T-cell (primary cell): ENCODE data around the gene PRDM16. TPM values are rescaled to one million over a fixed set of nuclear protein-coding genes. Genes with fewer than 3 reads are reported as not detected.

Experiments used
- ATAC-seq, 4 experiments: fragments of 200-7000 bp in 3 of 4; fragments of 150-1000 bp in 1 of 4; cut with Tn5 transposase; replicated peaks in 1 of 4; 1 replicate in 3 of 4; 2 replicates in 1 of 4; pipeline ENCODE4 v1.10.0; 2021; ENCODE audit warnings: moderate library complexity in 3 of 4, mild to moderate bottlenecking in 2 of 4, moderate number of reproducible peaks in 1 of 4
- CTCF ChIA-PET, 2 donors: fragments of 300-600 bp; sonication (Branson Sonifier 250); formaldehyde crosslinking; loops; one replicate each; lab custom pipeline; 2022; ENCODE audit warnings: antibody characterized with exemption in 2 of 2; lab: Charles Lee
- POLR2A ChIA-PET, 2 donors: fragments of 300-600 bp; sonication (Branson Sonifier 250); formaldehyde crosslinking; loops; one replicate each; lab custom pipeline; 2022; ENCODE audit warnings: antibody characterized with exemption in 2 of 2; lab: Charles Lee
- DNase-seq, 35 experiments: peaks; one replicate each; pipeline versions ENCODE4 v3.0.0 to v3.0.0-alpha.2; 2013 to 2023
- H3K27ac ChIP-seq: one replicate; pipeline ENCODE4 v1.5.1; 2013; ENCODE audit warnings: low read length
- H3K27me3 ChIP-seq, 2 experiments: replicated peaks in 1 of 2; 1 replicate in 1 of 2; 2 replicates in 1 of 2; pipeline versions ENCODE4 v1.6.1 to v1.7.0; 2013; ENCODE audit warnings: low read length in 1 of 2, mixed read lengths in 1 of 2; ENCODE audit not compliant: control insufficient read depth in 2 of 2, insufficient read depth in 2 of 2; ENCODE audit errors: extremely low read depth in 1 of 2
- H3K36me3 ChIP-seq, 2 donors: 1 replicate in 1 of 2; 2 replicates in 1 of 2; pipeline versions ENCODE4 v1.6.1 to v1.7.0; 2013; ENCODE audit warnings: low read length in 1 of 2; ENCODE audit not compliant: control insufficient read depth in 2 of 2, insufficient read depth in 1 of 2; ENCODE audit errors: extremely low read depth in 1 of 2
- H3K4me1 ChIP-seq, 2 experiments: 1 replicate in 1 of 2; 2 replicates in 1 of 2; pipeline versions ENCODE4 v1.6.1 to v1.7.0; 2013; ENCODE audit warnings: low read length in 2 of 2, mixed read lengths in 1 of 2; ENCODE audit not compliant: insufficient read depth in 2 of 2, control insufficient read depth in 1 of 2; ENCODE audit errors: extremely low read depth in 1 of 2
- H3K4me3 ChIP-seq, 2 donors: 1 replicate in 1 of 2; 2 replicates in 1 of 2; pipeline versions ENCODE4 v1.5.1 to v1.7.0; 2013; ENCODE audit warnings: mild to moderate bottlenecking in 2 of 2, low read length in 1 of 2, moderate library complexity in 1 of 2; ENCODE audit not compliant: control insufficient read depth in 1 of 2; ENCODE audit errors: extremely low read depth in 1 of 2
- H3K9me3 ChIP-seq: 2 replicates; pipeline ENCODE4 v1.7.0; 2013
- H3K27ac Mint-ChIP-seq, 2 donors: one replicate each; pipeline ENCODE4 v1.8.0; 2020 to 2021; ENCODE audit warnings: mild to moderate bottlenecking in 2 of 2, mixed read lengths in 2 of 2
- H3K27me3 Mint-ChIP-seq, 2 donors: one replicate each; pipeline ENCODE4 v1.8.0; 2021 to 2022; ENCODE audit warnings: mixed read lengths in 2 of 2
- H3K36me3 Mint-ChIP-seq: one replicate; pipeline ENCODE4 v1.8.0; 2021; ENCODE audit warnings: mixed read lengths
- H3K4me1 Mint-ChIP-seq, 3 donors: one replicate each; pipeline ENCODE4 v1.8.0; 2020 to 2022; ENCODE audit warnings: mixed read lengths in 3 of 3, mild to moderate bottlenecking in 1 of 3
- H3K4me3 Mint-ChIP-seq, 3 donors: one replicate each; pipeline ENCODE4 v1.8.0; 2020 to 2022; ENCODE audit warnings: mild to moderate bottlenecking in 3 of 3, mixed read lengths in 3 of 3, moderate library complexity in 3 of 3
- H3K9me3 Mint-ChIP-seq, 3 donors: one replicate each; pipeline ENCODE4 v1.8.0; 2020 to 2022; ENCODE audit warnings: mixed read lengths in 3 of 3
- WGBS: methylation state at CpG from one replicate; pipeline ENCODE4 v1.1.5; 2013; ENCODE audit warnings: missing lambda C conversion rate; ENCODE audit not compliant: insufficient coverage; 5-methylcytosine and 5-hydroxymethylcytosine counted together
- total RNA-seq, 35 experiments: library from RNA in 6 of 35; stranded (reverse) in 6 of 35; fragments of 120-200 nt in 1 of 35; gene quantifications; one replicate each; pipeline versions ENCODE4 v1.2.1 to v1.2.4 and lab custom pipeline; 2013 to 2026

PRDM16 gene
- total RNA-seq, 5 donors from 2014 or later (not counting 1 experiment from before 2014, with no cell fraction given) = 0.15 to 0.70 (median 0.24) TPM; not detected in 1

DNA sequence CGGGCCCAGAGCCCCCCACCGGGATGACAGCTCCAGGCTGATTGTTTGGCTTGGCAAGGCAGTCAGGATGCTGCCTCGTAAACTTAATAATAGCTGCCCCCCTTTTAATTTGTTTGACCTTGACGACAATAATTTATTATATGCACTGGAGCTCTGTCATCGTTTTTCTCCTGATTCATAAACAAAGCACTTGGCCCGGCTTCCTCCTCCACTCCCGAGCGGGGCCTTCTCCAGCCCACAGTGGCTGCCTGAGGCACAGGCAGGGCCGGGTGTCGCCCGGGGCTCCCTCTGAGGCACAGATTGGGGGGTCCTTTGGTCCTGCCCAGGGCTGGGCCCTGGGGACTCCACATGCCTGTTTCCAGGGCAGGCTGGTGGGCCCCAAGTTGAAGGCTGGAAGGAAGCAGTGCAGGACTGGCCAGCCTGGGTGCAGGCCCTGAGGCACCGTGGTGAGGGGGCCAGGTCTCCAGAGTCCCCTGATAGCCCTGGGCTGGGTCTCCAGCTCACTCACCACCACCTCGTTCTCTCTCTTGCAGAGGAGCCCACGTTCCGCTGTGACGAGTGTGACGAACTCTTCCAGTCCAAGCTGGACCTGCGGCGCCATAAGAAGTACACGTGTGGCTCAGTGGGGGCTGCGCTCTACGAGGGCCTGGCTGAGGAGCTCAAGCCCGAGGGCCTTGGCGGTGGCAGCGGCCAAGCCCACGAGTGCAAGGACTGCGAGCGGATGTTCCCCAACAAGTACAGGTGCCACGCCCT is 333.4 kb downstream of the PRDM16 start:
- 74% methylated on average over 26 of the region's 29 CpGs for WGBS
- H3K4me1 ChIP-seq = no peaks in the 10 kb centered on the region
- Mint-ChIP-seq H3K4me3 (no peak overlapping the region), H3K27ac (no peak overlapping the region), H3K9me3 (no peaks in the 10 kb centered on the region), H3K4me1 (no peaks in the 10 kb centered on the region), H3K36me3 (no peaks in the 10 kb centered on the region), H3K27me3 (peaks cover 10% of the 10 kb centered on the region in 2 donors)
- peaks cover 0 to 16% of the 10 kb centered on the region in 2 experiments for H3K27me3 ChIP-seq
- no peak for ATAC-seq
- no peaks in the 10 kb centered on the region for H3K9me3 ChIP-seq
- H3K36me3 ChIP-seq = no peaks in the 10 kb centered on the region
- ChIA-PET POLR2A (no interaction called here), CTCF (no interaction called here)
- H3K27ac ChIP-seq = no peak overlapping the region
- no peak overlapping the region for H3K4me3 ChIP-seq
- DNase-seq = no peak

DNA sequence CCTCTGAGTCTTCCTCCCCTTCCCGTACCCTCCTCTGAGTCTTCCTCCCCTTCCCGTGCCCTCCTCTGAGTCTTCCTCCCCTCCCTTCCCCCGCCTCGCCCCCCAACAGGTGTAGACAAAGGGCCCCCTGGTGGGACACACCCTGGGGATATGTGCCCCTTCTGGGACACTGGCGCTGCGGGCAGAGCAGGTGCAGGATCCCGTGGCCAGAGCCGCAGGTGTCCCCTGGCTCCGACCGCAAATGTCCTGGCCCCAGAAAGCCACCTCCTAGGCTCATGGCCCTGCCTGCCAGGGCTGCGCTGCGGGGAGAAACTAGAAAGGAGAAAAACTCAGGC is 334.0 kb downstream of the PRDM16 start:
- no peak for DNase-seq
- Mint-ChIP-seq H3K27ac (no peak overlapping the region), H3K4me1 (no peaks in the 10 kb centered on the region), H3K27me3 (peaks cover 5 to 10% of the 10 kb centered on the region in 2 donors), H3K36me3 (no peaks in the 10 kb centered on the region), H3K9me3 (no peaks in the 10 kb centered on the region), H3K4me3 (no peak overlapping the region)
- Histone ChIP-seq H3K27me3 (peaks cover 0 to 15% of the 10 kb centered on the region in 2 experiments), H3K36me3 (no peaks in the 10 kb centered on the region), H3K27ac (no peak overlapping the region), H3K4me1 (no peaks in the 10 kb centered on the region), H3K9me3 (no peaks in the 10 kb centered on the region), H3K4me3 (no peak overlapping the region)
- WGBS = 82% methylated on average over 11 of the region's 12 CpGs
- ATAC-seq = no peak
- POLR2A ChIA-PET = no interaction called here
- CTCF ChIA-PET = no interaction called here

DNA sequence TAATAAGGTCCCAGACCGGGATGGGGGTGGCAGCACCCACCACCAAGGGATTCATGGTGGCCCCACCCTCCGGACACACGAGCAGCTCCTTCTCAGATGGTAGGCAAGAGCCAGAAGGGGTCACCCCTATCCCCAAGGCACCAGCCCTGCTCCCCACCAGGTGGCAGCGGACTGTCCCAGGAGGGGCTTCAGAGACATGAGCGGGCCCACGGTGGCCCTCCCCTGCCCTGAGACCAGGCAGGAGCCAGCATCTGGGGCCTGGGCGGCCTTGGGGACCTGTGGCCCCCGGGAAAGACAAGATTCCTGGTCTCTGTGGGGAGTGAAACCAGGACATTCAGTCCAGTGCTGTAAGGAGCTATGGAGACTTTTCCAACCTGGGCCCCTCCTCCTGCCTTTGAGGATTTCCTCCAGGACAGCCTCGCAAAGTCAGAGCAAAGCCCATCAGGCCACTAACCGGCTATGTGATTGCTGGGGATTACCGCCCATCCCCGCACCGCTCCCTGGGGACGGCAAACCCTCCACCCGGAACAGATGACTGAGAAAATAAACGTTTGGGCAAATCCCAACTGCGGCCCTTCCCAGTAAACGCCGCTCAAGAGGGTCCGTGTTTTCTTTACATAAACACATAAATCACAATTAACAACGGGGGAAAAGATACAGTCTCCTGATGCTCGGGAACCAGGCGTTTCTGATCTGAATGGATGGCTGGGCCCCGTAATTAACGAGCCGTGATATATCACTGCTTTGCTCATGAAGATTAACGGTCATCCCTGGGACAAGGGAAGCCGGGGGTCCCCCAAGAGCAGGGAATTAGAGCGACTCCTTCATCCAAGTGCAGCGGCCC is 334.6 kb downstream of the PRDM16 start:
- no peak for DNase-seq
- ATAC-seq = no peak
- no peak overlapping the region for H3K4me3 Mint-ChIP-seq
- H3K4me1 ChIP-seq = no peaks in the 10 kb centered on the region
- H3K36me3 Mint-ChIP-seq = no peaks in the 10 kb centered on the region
- WGBS = 85% methylated on average over 24 of the region's 30 CpGs
- CTCF ChIA-PET = no interaction called here
- no peaks in the 10 kb centered on the region for H3K4me1 Mint-ChIP-seq
- H3K4me3 ChIP-seq = no peak overlapping the region
- no peak overlapping the region for H3K27ac ChIP-seq
- H3K36me3 ChIP-seq = no peaks in the 10 kb centered on the region
- H3K9me3 ChIP-seq = no peaks in the 10 kb centered on the region
- POLR2A ChIA-PET = no interaction called here
- peaks cover 2 to 4% of the 10 kb centered on the region in 2 donors for H3K27me3 Mint-ChIP-seq
- no peaks in the 10 kb centered on the region for H3K9me3 Mint-ChIP-seq
- H3K27ac Mint-ChIP-seq = no peak overlapping the region
- H3K27me3 ChIP-seq = peaks cover 0 to 15% of the 10 kb centered on the region in 2 experiments

DNA sequence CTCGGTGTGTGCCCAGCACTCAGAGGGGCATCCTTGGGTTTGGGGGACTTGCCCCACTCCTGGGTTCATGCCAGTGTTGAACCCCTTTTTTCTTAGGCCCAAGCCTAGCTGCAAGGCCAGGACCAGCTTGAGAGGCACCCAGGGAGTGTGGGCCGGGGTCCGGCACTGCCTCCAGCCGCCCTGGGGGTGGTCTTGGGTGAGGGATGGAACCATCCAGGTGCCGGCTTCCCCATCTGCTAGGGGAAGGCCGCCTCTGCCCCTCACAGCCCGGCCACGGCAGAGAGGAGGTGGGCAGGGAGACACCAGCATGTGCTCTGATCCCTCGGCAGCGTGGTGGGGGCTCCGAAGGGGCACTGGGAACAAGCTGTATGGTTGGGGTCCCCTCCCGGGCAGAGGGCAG is 335.3 kb downstream of the PRDM16 start:
- Mint-ChIP-seq H3K27ac (no peak overlapping the region), H3K4me1 (no peaks in the 10 kb centered on the region), H3K4me3 (no peak overlapping the region), H3K9me3 (no peaks in the 10 kb centered on the region), H3K36me3 (no peaks in the 10 kb centered on the region), H3K27me3 (peaks cover 0 to 3% of the 10 kb centered on the region in 2 donors)
- H3K36me3 ChIP-seq = no peaks in the 10 kb centered on the region
- no peaks in the 10 kb centered on the region for H3K4me1 ChIP-seq
- H3K4me3 ChIP-seq = no peak overlapping the region
- ATAC-seq (no peak), DNase-seq (no peak)
- H3K9me3 ChIP-seq = no peaks in the 10 kb centered on the region
- POLR2A ChIA-PET = no interaction called here
- CTCF ChIA-PET = no interaction called here
- H3K27me3 ChIP-seq = peaks cover 0 to 15% of the 10 kb centered on the region in 2 experiments
- WGBS = 79% methylated on average over 12 of the region's 12 CpGs
- no peak overlapping the region for H3K27ac ChIP-seq

DNA sequence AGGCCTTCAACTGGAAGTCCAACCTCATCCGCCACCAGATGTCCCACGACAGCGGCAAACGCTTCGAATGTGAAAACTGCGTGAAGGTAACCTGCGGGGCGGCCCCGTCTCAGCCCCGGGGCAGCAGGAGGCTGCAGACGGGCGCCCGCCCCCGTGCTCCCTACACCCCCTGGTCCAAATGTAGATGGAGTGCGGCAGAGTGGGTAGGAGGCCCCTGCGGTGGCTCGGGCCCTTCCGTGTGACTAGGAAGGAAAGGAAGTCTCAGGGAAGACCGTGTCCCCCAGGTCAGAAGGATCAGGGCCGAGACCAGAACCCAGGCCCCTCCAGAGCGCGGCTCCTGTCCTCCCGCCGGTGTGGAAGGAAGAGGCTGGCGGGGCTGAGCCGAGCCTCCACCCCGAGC is 335.8 kb downstream of the PRDM16 start:
- no peak for DNase-seq
- Mint-ChIP-seq H3K27me3 (peaks cover 0 to 3% of the 10 kb centered on the region in 2 donors), H3K4me1 (no peaks in the 10 kb centered on the region), H3K4me3 (no peak overlapping the region), H3K27ac (no peak overlapping the region), H3K36me3 (no peaks in the 10 kb centered on the region), H3K9me3 (no peaks in the 10 kb centered on the region)
- H3K9me3 ChIP-seq = no peaks in the 10 kb centered on the region
- no peak overlapping the region for H3K27ac ChIP-seq
- no peak overlapping the region for H3K4me3 ChIP-seq
- CTCF ChIA-PET = no interaction called here
- H3K4me1 ChIP-seq = no peaks in the 10 kb centered on the region
- POLR2A ChIA-PET = no interaction called here
- peaks cover 0 to 15% of the 10 kb centered on the region in 2 experiments for H3K27me3 ChIP-seq
- WGBS = 88% methylated on average over 17 of the region's 27 CpGs
- H3K36me3 ChIP-seq = no peaks in the 10 kb centered on the region
- ATAC-seq = no peak

DNA sequence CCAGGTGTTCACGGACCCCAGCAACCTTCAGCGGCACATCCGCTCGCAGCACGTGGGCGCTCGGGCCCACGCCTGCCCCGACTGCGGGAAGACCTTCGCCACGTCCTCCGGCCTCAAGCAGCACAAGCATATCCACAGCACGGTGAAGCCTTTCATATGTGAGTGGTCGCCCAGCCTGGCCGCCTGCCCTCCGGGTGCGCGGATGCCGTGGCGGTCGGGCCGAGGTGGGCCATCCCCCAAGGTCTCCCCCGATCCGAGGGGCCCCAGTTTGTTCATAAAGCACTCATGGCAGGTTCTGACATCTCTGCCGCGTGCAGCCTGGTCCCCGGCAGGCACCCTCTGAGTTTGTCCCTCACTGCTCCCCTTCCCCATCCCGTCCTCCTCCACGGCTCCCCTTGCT is 336.5 kb downstream of the PRDM16 start:
- H3K4me1 Mint-ChIP-seq = no peaks in the 10 kb centered on the region
- Histone ChIP-seq H3K27me3 (peaks cover 0 to 13% of the 10 kb centered on the region in 2 experiments), H3K36me3 (no peaks in the 10 kb centered on the region), H3K4me1 (no peaks in the 10 kb centered on the region), H3K27ac (no peak overlapping the region), H3K4me3 (no peak overlapping the region), H3K9me3 (no peaks in the 10 kb centered on the region)
- no peak overlapping the region for H3K27ac Mint-ChIP-seq
- no peaks in the 10 kb centered on the region for H3K9me3 Mint-ChIP-seq
- WGBS = 93% methylated on average over 23 of the region's 30 CpGs
- ATAC-seq (no peak), DNase-seq (no peak)
- H3K4me3 Mint-ChIP-seq = no peak overlapping the region
- H3K36me3 Mint-ChIP-seq = no peaks in the 10 kb centered on the region
- ChIA-PET CTCF (no interaction called here), POLR2A (no interaction called here)
- peaks cover 0 to 3% of the 10 kb centered on the region in 2 donors for H3K27me3 Mint-ChIP-seq
